Measurements from ENCODE around the gene DDRGK1. TPM values are rescaled to one million over a fixed set of nuclear protein-coding genes. Genes with fewer than 3 reads are reported as not detected.
"Not testable (repeated sequence)": the region's sequence is repeated elsewhere in the genome, so short reads cannot be mapped to it uniquely, and the experiment has no call there.

The DDRGK1 gene
- polyA plus RNA-seq, 3 donors from 2014 or later = 45.6 to 63.1 (median 48.0) TPM

DNA sequence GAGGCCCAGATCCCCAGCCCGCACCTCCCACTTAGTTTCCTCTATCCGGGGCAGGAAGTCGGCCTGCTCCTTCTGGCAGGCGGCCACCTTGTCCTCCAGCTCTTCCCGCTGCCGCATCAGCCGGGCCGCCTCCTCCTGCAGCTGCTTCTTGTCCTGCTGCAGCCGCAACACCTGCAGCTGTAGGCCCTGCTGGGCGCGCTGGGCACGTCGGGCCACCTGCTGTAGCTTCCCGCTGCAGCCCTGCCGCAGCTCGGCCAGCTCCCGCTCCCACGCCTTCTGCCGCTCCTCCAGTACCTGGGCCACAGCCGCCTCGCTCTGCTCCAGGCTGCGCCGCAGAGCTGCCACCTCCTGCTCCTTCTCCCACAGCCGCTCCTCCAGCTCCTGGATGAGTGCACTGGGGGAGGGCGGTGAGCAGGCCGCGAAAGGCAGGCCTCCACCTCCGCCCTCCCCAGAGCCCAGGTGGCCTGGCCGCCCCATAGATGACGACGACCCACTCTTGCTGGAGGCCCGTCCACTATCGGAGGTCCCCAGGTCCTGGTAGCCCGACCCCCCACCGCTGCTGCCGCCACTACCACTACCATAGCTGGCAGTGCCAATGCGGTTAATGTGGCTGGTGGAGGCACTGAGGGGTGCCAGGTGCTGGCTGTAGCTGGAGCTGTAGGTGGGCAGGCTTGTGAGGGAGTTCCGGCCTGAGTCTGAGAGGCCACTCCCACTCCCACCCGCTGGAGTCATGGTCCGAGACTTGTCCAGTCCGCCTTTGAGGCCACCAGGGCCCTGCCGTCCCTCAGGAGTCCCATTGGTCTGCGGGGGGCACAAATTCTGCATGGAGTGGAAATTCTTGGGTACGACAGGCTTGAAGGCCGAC is 38.8 kb downstream of the DDRGK1 start:
- H3K27me3 Mint-ChIP-seq (ENCODE audit: low read depth in 3 of 3) = peaks cover 7 to 10% (median 8%) of the 10 kb centered on the region in 3 donors
- H3K9me3 Mint-ChIP-seq = no peaks in the 10 kb centered on the region
- DNase-seq = no peak
- peaks cover 0 to 5% (median 0%) of the 10 kb centered on the region in 3 donors for H3K36me3 Mint-ChIP-seq
- H3K4me1 Mint-ChIP-seq = no peaks in the 10 kb centered on the region
- H3K27ac Mint-ChIP-seq = no peak overlapping the region
- H3K4me3 Mint-ChIP-seq = no peak overlapping the region

DNA sequence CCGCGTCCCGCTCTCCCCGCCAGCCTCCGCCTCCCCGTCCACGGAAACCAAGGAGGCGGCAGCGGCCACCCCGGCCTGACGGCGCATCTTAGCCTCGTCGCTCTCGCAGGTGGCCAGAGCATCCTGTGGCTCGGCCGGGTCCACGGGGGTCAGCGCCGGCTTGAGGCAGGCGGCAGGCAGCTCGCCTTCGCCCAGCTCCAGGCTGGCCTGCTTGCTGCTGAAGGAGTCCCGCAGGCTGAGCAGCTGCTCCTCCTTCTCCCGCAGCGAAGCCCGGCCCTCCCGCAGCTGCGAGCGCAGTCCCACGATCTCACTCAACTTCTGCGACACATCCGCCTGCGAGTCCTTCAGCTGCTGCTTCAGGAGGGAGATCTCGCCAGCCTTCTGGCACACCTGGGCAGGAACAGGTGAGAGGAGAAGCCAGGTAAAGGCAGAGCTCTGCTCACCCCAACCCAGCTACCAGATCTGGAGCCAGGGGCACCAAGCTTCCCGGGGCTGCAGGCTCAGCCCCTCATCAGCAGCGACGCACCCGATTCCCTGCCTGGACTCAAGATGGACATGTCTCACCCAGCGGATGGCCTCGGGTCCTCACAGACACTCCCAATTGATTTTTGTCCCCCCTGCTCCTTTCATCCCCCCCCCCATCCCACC is 39.6 kb downstream of the DDRGK1 start:
- H3K27me3 Mint-ChIP-seq (ENCODE audit: low read depth in 3 of 3) = peaks cover 8 to 12% (median 9%) of the 10 kb centered on the region in 3 donors

DNA sequence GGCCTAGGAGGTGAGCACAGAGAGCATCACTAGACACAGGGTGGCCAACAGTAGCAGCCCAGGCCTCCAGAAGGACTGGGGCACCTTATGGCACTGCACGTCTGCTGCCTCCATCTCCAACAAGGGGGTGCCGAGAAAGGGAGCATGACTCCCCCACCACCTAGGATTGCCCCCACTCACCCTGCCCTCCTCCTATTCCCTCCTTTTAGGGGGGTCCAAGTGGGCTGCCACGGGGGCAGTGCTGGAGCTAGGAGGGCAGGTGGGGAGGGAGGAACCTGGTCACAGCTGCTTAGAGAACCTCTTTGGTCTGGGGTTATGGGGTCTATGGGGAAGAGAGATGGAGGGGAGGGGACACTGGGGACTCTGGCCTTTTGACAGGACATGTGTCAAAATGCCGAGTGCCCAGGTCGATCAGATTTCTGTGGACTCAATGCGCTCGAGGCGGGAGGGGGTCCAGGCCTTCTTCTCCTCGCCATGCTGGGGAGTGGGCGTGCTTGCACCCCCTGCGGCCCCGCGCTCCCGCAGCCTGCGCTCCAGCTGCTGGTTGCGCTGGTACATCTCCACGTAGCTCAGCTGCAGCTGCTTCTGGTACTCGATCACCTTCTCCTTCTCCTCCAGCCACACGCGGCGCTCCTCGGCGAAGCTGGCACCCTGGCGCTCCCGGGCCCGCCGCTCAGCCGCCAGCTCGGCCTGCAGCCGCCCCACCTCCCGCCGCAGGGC is 40.3 kb downstream of the DDRGK1 start:
- no peaks in the 10 kb centered on the region for H3K9me3 Mint-ChIP-seq
- peaks cover 6 to 9% of the 10 kb centered on the region in 2 donors for H3K4me1 Mint-ChIP-seq
- no peak for DNase-seq
- H3K27me3 Mint-ChIP-seq (ENCODE audit: low read depth in 3 of 3) = peaks cover 10 to 17% (median 13%) of the 10 kb centered on the region in 3 donors
- H3K27ac Mint-ChIP-seq = no peak overlapping the region
- no peak overlapping the region for H3K4me3 Mint-ChIP-seq
- peaks cover 0 to 3% (median 0%) of the 10 kb centered on the region in 3 donors for H3K36me3 Mint-ChIP-seq

More for the DNA sequence above, 39.6 kb downstream of the DDRGK1 start:
- Mint-ChIP-seq H3K9me3 (no peaks in the 10 kb centered on the region), H3K36me3 (peaks cover 0 to 5% (median 0%) of the 10 kb centered on the region in 3 donors), H3K4me3 (no peak overlapping the region), H3K4me1 (peaks cover 2% of the 10 kb centered on the region in 2 donors), H3K27ac (no peak overlapping the region)
- no peak for DNase-seq

DNA sequence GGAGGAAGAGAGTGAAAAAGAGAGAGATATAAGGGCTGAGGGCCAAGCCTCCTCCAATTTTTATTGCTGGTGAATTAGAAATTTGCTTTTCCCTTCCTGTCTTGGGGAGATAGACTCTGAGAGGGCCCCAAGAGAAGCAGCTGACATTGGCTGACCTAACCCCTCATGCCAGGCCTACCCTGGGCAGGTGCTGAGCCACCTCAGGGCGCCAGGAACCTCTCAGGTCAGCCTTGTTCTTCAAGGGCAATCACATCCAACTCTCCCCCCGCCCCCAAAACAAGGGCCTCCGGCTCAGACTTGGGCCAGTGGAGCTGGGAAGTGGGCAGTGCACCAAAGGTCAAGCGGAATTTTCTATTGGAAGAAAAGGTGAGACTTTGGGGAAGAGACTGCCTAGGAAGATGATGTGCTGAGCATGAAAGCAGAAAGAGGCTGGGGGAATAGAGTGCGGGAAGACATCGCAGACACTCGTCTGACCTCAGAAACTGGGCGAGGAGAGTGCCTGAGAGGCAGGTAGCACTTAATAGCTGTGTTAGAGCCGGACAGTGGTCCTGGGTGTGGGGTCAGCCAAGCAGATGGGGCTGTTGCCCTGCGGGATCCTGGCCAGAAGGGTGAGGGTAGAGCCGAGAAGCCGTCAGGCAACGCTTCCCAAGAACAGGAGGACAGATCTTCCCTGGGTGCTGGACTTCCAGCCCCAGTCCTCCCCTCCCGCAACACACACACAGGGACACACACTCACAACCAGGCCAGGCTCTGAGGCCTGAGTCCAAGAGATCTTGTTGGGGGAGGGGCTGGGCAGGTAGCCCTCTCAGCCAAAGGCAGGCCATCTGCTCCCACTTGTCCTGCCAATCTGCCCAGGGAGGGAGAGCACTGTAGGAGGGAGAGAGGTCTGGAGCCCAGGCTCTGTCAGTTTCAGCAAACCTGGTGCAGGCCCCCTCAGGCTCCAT is 41.1 kb downstream of the DDRGK1 start:
- no peaks in the 10 kb centered on the region for H3K9me3 Mint-ChIP-seq
- H3K27ac Mint-ChIP-seq = peak overlapping the region in 1 of 6 donors; percentile 51
- H3K4me1 Mint-ChIP-seq = peaks cover 15 to 17% of the 10 kb centered on the region in 2 donors
- DNase-seq = no peak
- peaks cover 11 to 21% (median 12%) of the 10 kb centered on the region in 3 donors for H3K27me3 Mint-ChIP-seq (ENCODE audit: low read depth in 3 of 3)
- no peaks in the 10 kb centered on the region for H3K36me3 Mint-ChIP-seq
- H3K4me3 Mint-ChIP-seq = no peak overlapping the region

DNA sequence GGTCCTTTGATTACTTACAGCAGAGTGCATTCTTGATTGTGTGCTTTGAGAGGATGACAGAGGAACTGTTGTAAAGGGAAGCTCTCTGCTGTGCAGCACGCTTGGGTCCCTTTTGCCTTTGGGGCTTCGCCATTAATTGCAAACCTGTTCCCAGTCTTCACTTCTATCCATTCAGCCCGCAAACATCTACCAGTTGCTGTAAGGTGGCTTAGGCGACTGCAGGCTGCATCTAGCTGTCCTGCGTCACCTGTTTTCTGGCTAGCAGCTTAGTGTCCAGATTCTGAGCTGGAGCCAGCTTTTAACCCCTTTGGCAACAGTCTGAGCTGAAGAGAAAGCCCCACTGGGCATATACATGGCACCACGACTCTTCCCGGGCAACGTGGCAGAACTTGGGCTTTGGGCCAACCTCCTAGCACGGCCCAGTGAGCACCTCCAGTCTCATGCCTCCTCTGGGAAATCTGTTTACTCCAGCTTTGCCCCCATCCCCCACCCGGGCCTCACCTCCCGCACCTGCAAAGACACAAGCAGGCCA is 42.3 kb downstream of the DDRGK1 start:
- Mint-ChIP-seq H3K27me3 (ENCODE audit: low read depth in 3 of 3) (peaks cover 11 to 20% (median 11%) of the 10 kb centered on the region in 3 donors), H3K27ac (no peak overlapping the region), H3K9me3 (no peaks in the 10 kb centered on the region), H3K4me1 (peaks cover 26 to 29% of the 10 kb centered on the region in 2 donors), H3K4me3 (peak overlapping the region in 1 of 5 donors; percentile 22), H3K36me3 (no peaks in the 10 kb centered on the region)
- DNase-seq = no peak

DNA sequence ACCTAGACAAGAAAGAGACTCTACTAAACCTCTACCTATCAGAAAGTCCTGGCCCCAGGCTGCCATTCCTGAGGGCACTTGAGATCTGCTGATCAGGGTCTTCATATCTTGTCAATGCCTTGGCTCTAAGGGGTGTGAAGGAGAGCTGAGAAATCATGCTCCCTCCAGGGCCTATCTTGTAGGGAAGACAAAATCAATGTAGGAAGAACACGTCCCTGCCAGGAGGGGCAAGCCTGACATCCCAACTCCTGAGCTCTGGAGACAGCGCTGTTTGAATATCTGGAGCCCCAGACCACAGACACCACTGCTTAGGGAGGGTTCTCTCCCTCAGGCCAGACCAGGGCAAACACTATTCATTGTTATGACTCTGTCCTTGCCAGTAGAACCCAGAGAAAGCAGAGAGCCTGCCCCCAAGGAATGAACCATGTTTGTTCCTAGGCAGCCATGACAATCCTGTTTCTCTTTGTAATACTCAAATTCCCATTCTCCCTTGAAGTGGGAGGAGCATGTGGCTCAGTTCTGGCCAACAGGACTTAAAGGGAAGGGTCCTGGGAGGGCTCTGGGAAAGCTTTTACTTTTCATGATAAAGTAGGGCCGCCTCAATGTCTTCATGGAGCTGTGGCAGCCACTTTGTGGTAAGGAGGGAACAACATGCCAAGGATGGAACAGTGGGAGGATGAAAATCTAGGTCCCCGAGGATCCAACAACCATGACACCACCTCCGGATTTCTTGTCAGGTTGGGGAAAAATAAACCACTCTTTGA is 43.0 kb downstream of the DDRGK1 start:
- peak overlapping the region in 4 of 6 donors; percentile 3 to 64 (median 24) for H3K27ac Mint-ChIP-seq
- no peaks in the 10 kb centered on the region for H3K36me3 Mint-ChIP-seq
- DNase-seq = no peak
- no peaks in the 10 kb centered on the region for H3K9me3 Mint-ChIP-seq
- peaks cover 33 to 36% of the 10 kb centered on the region in 2 donors for H3K4me1 Mint-ChIP-seq
- H3K4me3 Mint-ChIP-seq = peak overlapping the region; percentile 32 to 68 (median 52)
- H3K27me3 Mint-ChIP-seq (ENCODE audit: low read depth in 3 of 3) = peaks cover 11 to 19% (median 11%) of the 10 kb centered on the region in 3 donors

DNA sequence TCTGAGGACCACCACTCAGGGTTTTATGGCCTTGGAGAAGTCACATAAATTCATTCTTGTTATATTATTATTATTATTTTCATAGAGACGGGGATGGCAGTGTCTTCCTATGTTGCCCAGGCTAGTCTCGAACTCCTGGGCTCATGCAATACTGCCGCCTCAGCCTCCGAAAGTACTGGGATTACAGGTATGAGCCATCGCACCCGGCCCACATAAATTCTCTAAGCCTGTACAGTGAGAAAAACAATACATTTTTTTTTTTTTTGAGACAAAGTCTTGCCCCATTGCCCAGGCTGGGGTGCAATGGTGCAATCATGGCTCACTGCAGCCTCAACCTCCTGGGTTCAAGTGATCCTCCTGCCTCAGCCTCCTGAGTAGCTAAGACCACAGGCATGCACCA is 44.1 kb downstream of the DDRGK1 start:
- no peak for DNase-seq
- Mint-ChIP-seq H3K4me3 (peak overlapping the region; percentile 32 to 68 (median 39)), H3K27me3 (ENCODE audit: low read depth in 3 of 3) (peaks cover 7 to 16% (median 11%) of the 10 kb centered on the region in 3 donors), H3K36me3 (no peaks in the 10 kb centered on the region), H3K27ac (peak overlapping the region in 3 of 6 donors; percentile 3 to 40 (median 7)), H3K4me1 (peaks cover 42 to 47% of the 10 kb centered on the region in 2 donors), H3K9me3 (no peaks in the 10 kb centered on the region)

DNA sequence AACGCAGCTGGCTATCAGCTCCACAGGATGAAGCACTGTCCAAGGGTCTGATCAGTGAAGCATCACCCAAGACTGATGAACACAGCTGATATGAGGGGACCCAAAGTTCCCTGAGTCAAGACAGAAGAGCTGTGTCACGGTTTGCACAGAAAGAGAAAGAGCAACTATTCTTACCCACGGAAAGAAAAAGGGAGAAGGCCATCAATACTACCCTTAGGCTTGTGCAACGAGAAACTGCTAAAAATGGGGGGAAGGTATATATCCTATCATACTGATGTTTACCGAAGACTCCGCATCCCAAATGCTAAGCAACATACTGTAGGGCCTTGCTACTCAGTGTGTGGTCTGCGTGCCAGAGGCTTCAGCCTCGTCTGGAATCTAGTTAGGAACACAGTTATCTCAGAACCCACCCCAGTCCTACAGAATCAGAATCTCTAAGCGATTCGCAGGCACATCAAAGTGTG is 45.5 kb downstream of the DDRGK1 start:
- Mint-ChIP-seq H3K36me3 (peaks cover 0 to under 1% (median 0%) of the 10 kb centered on the region in 3 donors), H3K27me3 (ENCODE audit: low read depth in 3 of 3) (peaks cover 7 to 16% (median 11%) of the 10 kb centered on the region in 3 donors), H3K4me3 (peak overlapping the region; percentile 89 to 98 (median 97)), H3K4me1 (peaks cover 47 to 52% of the 10 kb centered on the region in 2 donors), H3K27ac (peak overlapping the region; percentile 83 to 97 (median 94)), H3K9me3 (no peaks in the 10 kb centered on the region)
- DNase-seq = peak in 1 of 3 donors; percentile 18

DNA sequence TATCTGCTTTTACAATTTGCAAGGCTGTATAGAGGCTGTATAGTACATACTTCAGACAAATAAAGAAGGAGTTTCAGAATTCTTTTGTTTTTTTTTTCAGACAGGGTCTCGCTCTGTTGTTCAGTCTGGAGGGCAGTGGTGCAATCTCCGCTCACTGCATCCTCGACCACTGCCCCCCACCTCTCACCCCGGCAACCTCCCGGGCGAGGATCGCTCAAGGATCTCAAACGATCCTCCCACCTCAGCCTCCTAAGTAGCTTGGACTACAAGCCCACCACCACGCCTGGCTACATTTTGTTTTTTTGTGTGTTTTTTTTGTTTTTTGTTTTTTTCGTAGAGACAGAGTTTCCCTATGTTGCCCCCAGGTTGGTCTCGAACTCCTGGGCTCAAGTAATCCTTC is 46.7 kb downstream of the DDRGK1 start:
- DNase-seq = no peak
- Mint-ChIP-seq H3K9me3 (no peaks in the 10 kb centered on the region), H3K4me3 (peak overlapping the region; percentile 62 to 98 (median 89)), H3K36me3 (peaks cover 0 to 3% (median 0%) of the 10 kb centered on the region in 3 donors), H3K27ac (peak overlapping the region; percentile 46 to 94 (median 80)), H3K27me3 (ENCODE audit: low read depth in 3 of 3) (peaks cover 7 to 16% (median 11%) of the 10 kb centered on the region in 3 donors), H3K4me1 (peaks cover 56 to 64% of the 10 kb centered on the region in 2 donors)

DNA sequence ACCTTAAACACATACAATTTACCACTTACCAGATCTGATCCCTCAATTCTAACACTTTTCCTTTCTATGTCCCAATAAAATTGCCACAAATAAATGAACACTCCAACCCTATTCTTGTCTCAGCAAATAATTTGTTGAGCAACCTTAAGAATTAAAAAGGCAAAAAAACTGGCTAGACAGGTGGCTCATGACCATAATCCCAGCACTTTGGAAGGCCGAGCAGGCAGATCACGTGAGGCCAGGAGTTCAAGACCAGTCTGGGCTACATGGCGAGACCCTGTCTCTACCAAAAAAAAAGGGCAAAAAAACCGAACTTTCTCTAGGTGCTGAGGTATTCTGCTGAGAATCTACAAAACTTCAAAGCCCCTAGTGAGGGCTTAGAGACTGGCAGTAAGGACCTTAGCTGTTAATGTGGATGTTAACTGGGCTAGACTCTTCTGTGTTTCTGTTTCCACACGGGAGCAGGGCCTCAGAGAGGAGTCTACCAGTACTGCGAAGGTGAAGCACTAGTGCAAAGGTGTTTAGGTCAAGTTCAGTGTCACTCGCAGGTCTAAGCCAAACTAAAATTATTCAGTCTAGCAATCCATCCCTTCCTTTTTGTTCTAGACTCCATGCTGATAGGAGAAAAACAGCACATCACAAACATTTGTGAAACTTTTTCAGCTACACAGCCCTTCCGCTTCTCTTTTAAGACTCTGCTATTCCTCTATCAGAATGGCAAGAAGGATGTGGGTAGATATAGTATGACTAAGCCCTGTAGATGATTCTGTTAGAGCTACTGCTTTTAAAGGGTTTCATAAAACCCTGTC is 47.5 kb downstream of the DDRGK1 start:
- H3K4me1 Mint-ChIP-seq = peaks cover 60 to 72% of the 10 kb centered on the region in 2 donors
- H3K9me3 Mint-ChIP-seq = no peaks in the 10 kb centered on the region
- DNase-seq = no peak

DNA sequence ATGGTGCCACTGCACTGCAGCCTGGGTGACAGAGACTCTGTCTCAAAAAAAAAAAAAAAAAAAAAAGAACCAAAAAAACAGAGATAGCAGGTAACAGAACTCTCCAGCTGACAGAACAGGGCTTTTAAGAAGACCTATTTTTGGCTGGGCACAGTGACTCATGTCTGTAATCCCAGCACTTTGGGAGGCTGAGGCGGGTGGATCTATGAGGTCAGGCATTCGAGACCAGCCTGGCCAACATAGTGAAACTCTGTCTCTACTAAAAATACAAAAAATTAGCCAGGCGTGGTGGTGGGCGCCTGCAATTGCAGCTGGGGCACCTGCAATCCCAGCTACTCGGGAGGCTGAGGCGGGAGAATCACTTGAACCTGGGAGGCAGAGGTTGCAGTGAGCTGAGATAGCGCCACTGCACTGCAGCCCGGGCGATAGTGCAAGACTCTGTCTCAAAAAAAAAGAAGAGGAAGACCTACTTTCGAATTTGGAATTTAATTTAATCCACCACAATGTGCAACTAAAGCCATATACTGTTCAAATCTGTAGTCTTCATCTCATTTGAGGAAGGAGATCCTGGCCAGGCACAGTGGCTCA is 52.3 kb downstream of the DDRGK1 start:
- DNase-seq; H3K27ac Mint-ChIP-seq; H3K4me3 Mint-ChIP-seq; H3K9me3 Mint-ChIP-seq; H3K27me3 Mint-ChIP-seq (ENCODE audit: low read depth in 3 of 3): not testable (repeated sequence)
- Mint-ChIP-seq H3K4me1 (peaks cover 52 to 91% of the 10 kb centered on the region in 2 donors), H3K36me3 (peaks cover 0 to 22% (median 12%) of the 10 kb centered on the region in 3 donors)

More for the DNA sequence above, 47.5 kb downstream of the DDRGK1 start:
- Mint-ChIP-seq H3K27me3 (ENCODE audit: low read depth in 3 of 3) (peaks cover 7 to 16% (median 11%) of the 10 kb centered on the region in 3 donors), H3K36me3 (peaks cover 0 to 3% (median 0%) of the 10 kb centered on the region in 3 donors), H3K27ac (peak overlapping the region; percentile 46 to 94 (median 80)), H3K4me3 (peak overlapping the region; percentile 62 to 98 (median 89))
